ENCODE measurements around the gene C1orf174. TPM values are rescaled to one million over a fixed set of nuclear protein-coding genes. Genes with fewer than 3 reads are reported as not detected.

Gene C1orf174
- total and polyA plus RNA-seq, 2 of the 13 experiments (the other 11 are each of a cell fraction or from before 2014, with no cell fraction given): 21.6 to 31.4 TPM

DNA sequence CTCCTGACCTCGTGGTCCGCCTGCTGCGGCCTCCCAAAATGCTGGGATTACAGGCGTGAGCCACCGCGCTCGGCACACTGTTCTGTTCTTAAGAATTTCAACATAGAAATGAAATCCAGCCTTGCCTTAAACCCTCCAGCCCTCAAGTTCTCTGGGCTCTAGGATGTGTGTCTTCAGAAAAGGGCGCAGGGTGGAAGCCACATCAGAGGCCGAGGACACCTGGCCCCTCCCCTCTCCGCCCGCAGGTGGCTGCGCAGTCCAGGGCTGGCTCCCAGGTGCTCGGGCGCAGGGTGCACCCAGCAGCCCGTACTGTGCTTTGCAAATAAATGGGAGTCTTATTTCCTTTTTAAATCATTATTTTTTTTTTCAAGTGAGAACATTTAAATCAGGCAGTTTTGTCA lies 2.0 kb upstream of the C1orf174 start:
- DNase-seq (ENCODE audit: low spot score) (no peak), FAIRE-seq (no peak), ATAC-seq (no peak)
- TF ChIP-seq, protein P1, sequence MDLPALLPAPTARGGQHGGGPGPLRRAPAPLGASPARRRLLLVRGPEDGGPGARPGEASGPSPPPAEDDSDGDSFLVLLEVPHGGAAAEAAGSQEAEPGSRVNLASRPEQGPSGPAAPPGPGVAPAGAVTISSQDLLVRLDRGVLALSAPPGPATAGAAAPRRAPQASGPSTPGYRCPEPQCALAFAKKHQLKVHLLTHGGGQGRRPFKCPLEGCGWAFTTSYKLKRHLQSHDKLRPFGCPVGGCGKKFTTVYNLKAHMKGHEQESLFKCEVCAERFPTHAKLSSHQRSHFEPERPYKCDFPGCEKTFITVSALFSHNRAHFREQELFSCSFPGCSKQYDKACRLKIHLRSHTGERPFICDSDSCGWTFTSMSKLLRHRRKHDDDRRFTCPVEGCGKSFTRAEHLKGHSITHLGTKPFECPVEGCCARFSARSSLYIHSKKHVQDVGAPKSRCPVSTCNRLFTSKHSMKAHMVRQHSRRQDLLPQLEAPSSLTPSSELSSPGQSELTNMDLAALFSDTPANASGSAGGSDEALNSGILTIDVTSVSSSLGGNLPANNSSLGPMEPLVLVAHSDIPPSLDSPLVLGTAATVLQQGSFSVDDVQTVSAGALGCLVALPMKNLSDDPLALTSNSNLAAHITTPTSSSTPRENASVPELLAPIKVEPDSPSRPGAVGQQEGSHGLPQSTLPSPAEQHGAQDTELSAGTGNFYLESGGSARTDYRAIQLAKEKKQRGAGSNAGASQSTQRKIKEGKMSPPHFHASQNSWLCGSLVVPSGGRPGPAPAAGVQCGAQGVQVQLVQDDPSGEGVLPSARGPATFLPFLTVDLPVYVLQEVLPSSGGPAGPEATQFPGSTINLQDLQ (CRISPR knock-in tag; IDR thresholded peaks at IDR 0.05): no peak
- ChIA-PET CTCF (ENCODE audit: low intra/inter-chr PET ratio, low total read pairs) (no interaction called here), POLR2A (no interaction called here)
- BruUV-seq (replicated peaks): no TSS peak
- Histone ChIP-seq H3K36me3 (replicated peaks in 1 of 2; ENCODE audit: control insufficient read depth in 1 of 2, insufficient read depth in 2 of 2, low read length in 2 of 2) (no peaks in the 10 kb centered on the region), H3K79me2 (ENCODE audit: insufficient read depth, low read length) (peaks cover 30% of the 10 kb centered on the region), H4K20me1 (ENCODE audit: insufficient read depth, low read length) (no peaks in the 10 kb centered on the region), H3K4me2 (ENCODE audit: low read depth, low read length) (peak overlapping the region; percentile 64; the same call in 1 of the 2 replicates), H3K9me3 (ENCODE audit: low read length) (peaks cover 4% of the 10 kb centered on the region; the same call in 1 of the 2 replicates), H3K27me3 (ENCODE audit: control insufficient read depth in 1 of 2, insufficient read depth in 2 of 2, low read length in 2 of 2) (no peaks in the 10 kb centered on the region; a peak in 1 of 5 replicates), H2AFZ (ENCODE audit: low read length) (no peak overlapping the region), H3K9ac (ENCODE audit: insufficient read depth, low read depth, low read length) (no peak overlapping the region), H3K4me3 (replicated peaks in 1 of 3; ENCODE audit: insufficient read depth in 1 of 3, low read depth in 2 of 3, low read length in 3 of 3) (no peak overlapping the region), H3K27ac (ENCODE audit: extremely low read length, insufficient read depth, low read length) (peak overlapping the region; percentile 57), H3K4me1 (ENCODE audit: insufficient read depth, low read length) (peaks cover 58% of the 10 kb centered on the region)
- in situ Hi-C loops (cut with HindIII; ENCODE audit: extremely low pct_ligation_motif_present, low pct_unique_long_range_greater_than_20kb): loop anchor here (25.0 kb wide), 1 partner anchor 160 kb away; no protein-coding TSS in a partner anchor
- intact Hi-C loops (cut with micrococcal nuclease; ENCODE audit: unreplicated experiment): loop anchor here (10.0 kb wide), 1 partner anchor 127 kb away; the partner anchor contains the start of gene SMIM1
- WGBS (ENCODE audit: low lambda C conversion rate): 94% methylated on average over 15 of the region's 15 CpGs

DNA sequence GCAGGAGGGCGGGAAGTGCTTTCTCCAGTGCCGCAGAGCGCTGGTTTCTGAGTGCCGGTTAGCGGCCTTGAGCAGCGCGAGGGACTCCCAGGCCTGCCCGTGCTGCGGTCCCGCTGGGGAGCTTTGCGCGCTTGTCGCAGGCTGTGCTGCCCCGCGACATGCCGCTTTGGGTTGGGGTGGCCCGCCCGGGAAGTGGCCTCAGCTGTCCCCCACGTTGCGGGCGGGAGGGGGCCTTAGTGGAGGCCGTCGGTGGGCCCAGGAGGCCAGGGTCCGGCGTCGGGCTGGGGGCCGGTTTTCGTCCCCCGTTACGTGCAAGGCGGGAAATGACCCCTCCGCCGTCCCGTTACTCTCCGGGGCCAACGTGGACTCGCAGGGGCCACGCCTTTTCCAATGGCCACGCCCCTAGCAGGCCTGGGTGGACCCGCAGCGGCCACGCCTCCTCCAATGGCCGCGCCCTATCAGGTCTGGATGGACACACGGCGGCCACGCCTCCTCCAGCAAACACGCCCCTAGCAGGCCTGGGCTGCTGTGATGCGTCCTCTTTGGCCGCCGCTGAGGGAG lies 977 bp upstream of the C1orf174 start:
- FAIRE-seq (peak; percentile 86), DNase-seq (ENCODE audit: low spot score) (peak; percentile 93), ATAC-seq (peak; percentile 81)
- Histone ChIP-seq H3K27ac (ENCODE audit: extremely low read length, insufficient read depth, low read length) (peak overlapping the region; percentile 99), H3K9me3 (ENCODE audit: low read length) (peaks cover 4% of the 10 kb centered on the region; the same call in 1 of the 2 replicates), H4K20me1 (ENCODE audit: insufficient read depth, low read length) (no peaks in the 10 kb centered on the region), H3K27me3 (ENCODE audit: control insufficient read depth in 1 of 2, insufficient read depth in 2 of 2, low read length in 2 of 2) (no peaks in the 10 kb centered on the region; a peak in 1 of 5 replicates), H3K36me3 (replicated peaks in 1 of 2; ENCODE audit: control insufficient read depth in 1 of 2, insufficient read depth in 2 of 2, low read length in 2 of 2) (peaks cover 0 to 3% of the 10 kb centered on the region in 2 experiments; a peak in 1 of 5 replicates), H3K4me2 (ENCODE audit: low read depth, low read length) (peak overlapping the region; percentile 73), H3K9ac (ENCODE audit: insufficient read depth, low read depth, low read length) (peak overlapping the region; percentile 95), H3K4me1 (ENCODE audit: insufficient read depth, low read length) (peaks cover 59% of the 10 kb centered on the region), H3K4me3 (replicated peaks in 1 of 3; ENCODE audit: insufficient read depth in 1 of 3, low read depth in 2 of 3, low read length in 3 of 3) (peak overlapping the region; percentile 72 to 97 (median 88)), H3K79me2 (ENCODE audit: insufficient read depth, low read length) (peaks cover 40% of the 10 kb centered on the region), H2AFZ (ENCODE audit: low read length) (no peak overlapping the region)
- WGBS (ENCODE audit: low lambda C conversion rate): 0% methylated on average over 3 of the region's 51 CpGs
- in situ Hi-C loops (cut with HindIII; ENCODE audit: extremely low pct_ligation_motif_present, low pct_unique_long_range_greater_than_20kb) (loop anchor here (25.0 kb wide), 1 partner anchor 161 kb away; no protein-coding TSS in a partner anchor), intact Hi-C loops (cut with micrococcal nuclease; ENCODE audit: unreplicated experiment) (loop anchor here (1.0 to 10.0 kb wide), 2 partner anchors 44 to 126 kb away; partner anchors contain the start of genes CEP104, DFFB and SMIM1)
- ChIA-PET CTCF (ENCODE audit: low intra/inter-chr PET ratio, low total read pairs) (no interaction called here), POLR2A (interaction anchor here (0.7 to 1.7 kb wide), 4 partner anchors 11 to 366 kb away, joined by 3 to 6 read pairs (median 4); no protein-coding TSS in a partner anchor)
- BruUV-seq (replicated peaks): no TSS peak
- TF ChIP-seq, protein P2, sequence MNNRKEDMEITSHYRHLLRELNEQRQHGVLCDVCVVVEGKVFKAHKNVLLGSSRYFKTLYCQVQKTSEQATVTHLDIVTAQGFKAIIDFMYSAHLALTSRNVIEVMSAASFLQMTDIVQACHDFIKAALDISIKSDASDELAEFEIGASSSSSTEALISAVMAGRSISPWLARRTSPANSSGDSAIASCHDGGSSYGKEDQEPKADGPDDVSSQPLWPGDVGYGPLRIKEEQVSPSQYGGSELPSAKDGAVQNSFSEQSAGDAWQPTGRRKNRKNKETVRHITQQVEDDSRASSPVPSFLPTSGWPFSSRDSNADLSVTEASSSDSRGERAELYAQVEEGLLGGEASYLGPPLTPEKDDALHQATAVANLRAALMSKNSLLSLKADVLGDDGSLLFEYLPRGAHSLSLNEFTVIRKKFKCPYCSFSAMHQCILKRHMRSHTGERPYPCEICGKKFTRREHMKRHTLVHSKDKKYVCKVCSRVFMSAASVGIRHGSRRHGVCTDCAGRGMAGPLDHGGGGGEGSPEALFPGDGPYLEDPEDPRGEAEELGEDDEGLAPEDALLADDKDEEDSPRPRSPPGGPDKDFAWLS (CRISPR knock-in tag; IDR thresholded peaks at IDR 0.05; ENCODE audit: borderline replicate concordance): no peak
- no peak for TF ChIP-seq NFE2L1 (CRISPR knock-in tag; IDR thresholded peaks at IDR 0.05; ENCODE audit: borderline replicate concordance)
- TF ChIP-seq, protein P3, sequence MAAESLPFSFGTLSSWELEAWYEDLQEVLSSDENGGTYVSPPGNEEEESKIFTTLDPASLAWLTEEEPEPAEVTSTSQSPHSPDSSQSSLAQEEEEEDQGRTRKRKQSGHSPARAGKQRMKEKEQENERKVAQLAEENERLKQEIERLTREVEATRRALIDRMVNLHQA (CRISPR knock-in tag; IDR thresholded peaks at IDR 0.05): no peak
- peak; percentile 37 for TF ChIP-seq ZSCAN31 (CRISPR knock-in tag; IDR thresholded peaks at IDR 0.05; ENCODE audit: low read depth)
- TF ChIP-seq, protein P4, sequence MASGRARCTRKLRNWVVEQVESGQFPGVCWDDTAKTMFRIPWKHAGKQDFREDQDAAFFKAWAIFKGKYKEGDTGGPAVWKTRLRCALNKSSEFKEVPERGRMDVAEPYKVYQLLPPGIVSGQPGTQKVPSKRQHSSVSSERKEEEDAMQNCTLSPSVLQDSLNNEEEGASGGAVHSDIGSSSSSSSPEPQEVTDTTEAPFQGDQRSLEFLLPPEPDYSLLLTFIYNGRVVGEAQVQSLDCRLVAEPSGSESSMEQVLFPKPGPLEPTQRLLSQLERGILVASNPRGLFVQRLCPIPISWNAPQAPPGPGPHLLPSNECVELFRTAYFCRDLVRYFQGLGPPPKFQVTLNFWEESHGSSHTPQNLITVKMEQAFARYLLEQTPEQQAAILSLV (CRISPR knock-in tag; IDR thresholded peaks at IDR 0.05; ENCODE audit: borderline replicate concordance): peak; percentile 51; the same call in 1 of the 2 replicates
- TF ChIP-seq, protein P5, sequence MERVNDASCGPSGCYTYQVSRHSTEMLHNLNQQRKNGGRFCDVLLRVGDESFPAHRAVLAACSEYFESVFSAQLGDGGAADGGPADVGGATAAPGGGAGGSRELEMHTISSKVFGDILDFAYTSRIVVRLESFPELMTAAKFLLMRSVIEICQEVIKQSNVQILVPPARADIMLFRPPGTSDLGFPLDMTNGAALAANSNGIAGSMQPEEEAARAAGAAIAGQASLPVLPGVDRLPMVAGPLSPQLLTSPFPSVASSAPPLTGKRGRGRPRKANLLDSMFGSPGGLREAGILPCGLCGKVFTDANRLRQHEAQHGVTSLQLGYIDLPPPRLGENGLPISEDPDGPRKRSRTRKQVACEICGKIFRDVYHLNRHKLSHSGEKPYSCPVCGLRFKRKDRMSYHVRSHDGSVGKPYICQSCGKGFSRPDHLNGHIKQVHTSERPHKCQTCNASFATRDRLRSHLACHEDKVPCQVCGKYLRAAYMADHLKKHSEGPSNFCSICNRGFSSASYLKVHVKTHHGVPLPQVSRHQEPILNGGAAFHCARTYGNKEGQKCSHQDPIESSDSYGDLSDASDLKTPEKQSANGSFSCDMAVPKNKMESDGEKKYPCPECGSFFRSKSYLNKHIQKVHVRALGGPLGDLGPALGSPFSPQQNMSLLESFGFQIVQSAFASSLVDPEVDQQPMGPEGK (CRISPR knock-in tag; IDR thresholded peaks at IDR 0.05): peak; percentile 64
